Osteoblast (primary cell): ENCODE results near the gene SLC2A1. TPM values are rescaled to one million over a fixed set of nuclear protein-coding genes. Genes with fewer than 3 reads are reported as not detected.
"Not testable (repeated sequence)": the region's sequence is repeated elsewhere in the genome, so short reads cannot be mapped to it uniquely, and the experiment has no call there.

ENCODE experiments used
- DNase-seq: peaks from one replicate; pipeline ENCODE4 v3.0.0; 2011; ENCODE audit warnings: low spot score, mixed read lengths; ENCODE audit not compliant: insufficient read length; ENCODE audit errors: missing footprints
- H2AFZ ChIP-seq: 2 replicates; pipeline ENCODE4 v1.6.0; 2011; ENCODE audit warnings: mild to moderate bottlenecking, low read length
- H3K27ac ChIP-seq: 2 replicates; pipeline ENCODE4 v1.5.1; 2011; ENCODE audit warnings: mild to moderate bottlenecking, low read depth, low read length, moderate library complexity
- H3K27me3 ChIP-seq: 2 replicates; pipeline ENCODE4 v1.6.0; 2012; ENCODE audit warnings: mild to moderate bottlenecking, control low read depth, inconsistent platforms, low read length, moderate library complexity; ENCODE audit not compliant: insufficient read depth
- H3K36me3 ChIP-seq: 2 replicates; pipeline ENCODE4 v1.5.1; 2011; ENCODE audit warnings: mild to moderate bottlenecking, low read length, control low read depth, moderate library complexity; ENCODE audit not compliant: insufficient read depth
- H3K4me1 ChIP-seq: 2 replicates; pipeline ENCODE4 v1.5.1; 2011; ENCODE audit warnings: mild to moderate bottlenecking, low read length, control low read depth, moderate library complexity; ENCODE audit not compliant: insufficient read depth
- H3K4me2 ChIP-seq: 2 replicates; pipeline ENCODE4 v1.6.0; 2011; ENCODE audit warnings: mild to moderate bottlenecking, low read length; ENCODE audit not compliant: insufficient read depth
- H3K4me3 ChIP-seq: fragments of 200-600 bp; sonication (generic); 3 replicates; pipeline ENCODE4 v1.5.1; 2012; ENCODE audit warnings: mild to moderate bottlenecking, low read length, inconsistent platforms; ENCODE audit not compliant: insufficient read depth
- H3K79me2 ChIP-seq: 2 replicates; pipeline ENCODE4 v1.6.0; 2012; ENCODE audit warnings: mild to moderate bottlenecking, low read length, control low read depth, inconsistent platforms; ENCODE audit not compliant: insufficient read depth
- H3K9me3 ChIP-seq: 2 replicates; pipeline ENCODE4 v1.5.1; 2011; ENCODE audit warnings: low read depth, low read length, control low read depth
- H4K20me1 ChIP-seq: 2 replicates; pipeline ENCODE4 v1.6.0; 2012; ENCODE audit warnings: mild to moderate bottlenecking, low read length, control low read depth; ENCODE audit not compliant: insufficient read depth
- total RNA-seq: library from RNA; depleted of rRNA; stranded (reverse); fragments of >200 nt; gene quantifications from 2 replicates; pipeline ENCODE4 v1.2.3, GENCODE V29; 2012
- TF ChIP-seq, protein P1 (sequence below): IDR thresholded peaks from 2 replicates; pipeline ENCODE4 v1.5.1; 2011; ENCODE audit warnings: mild to moderate bottlenecking, low read depth, low read length, moderate library complexity; ENCODE audit errors: extremely low read depth

Gene SLC2A1
- total RNA-seq, 1 donor = 43.4 TPM

DNA sequence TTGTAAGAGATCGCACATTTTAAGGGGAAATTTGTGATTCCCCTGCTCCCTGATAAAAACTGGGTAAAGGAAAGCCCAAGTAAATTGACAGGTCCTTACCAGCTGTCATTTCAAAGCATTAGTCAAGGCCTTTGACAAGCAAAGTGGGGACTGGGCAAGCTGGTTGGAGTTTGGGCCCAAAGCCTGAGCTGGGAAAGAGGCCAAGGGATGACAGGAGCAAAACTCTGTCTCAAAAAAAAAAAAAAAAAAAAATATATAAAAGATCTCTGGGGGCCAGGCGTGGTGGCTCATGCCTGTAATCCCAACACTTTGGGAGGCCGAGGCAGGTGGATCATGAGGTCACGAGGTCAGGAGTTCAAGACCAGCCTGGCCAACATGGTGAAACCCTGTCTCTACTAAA is 36.9 kb downstream of the SLC2A1 start:
- Histone ChIP-seq H3K27me3 (no peaks in the 10 kb centered on the region), H3K4me1 (peaks cover 12% of the 10 kb centered on the region), H3K36me3 (peaks cover 12% of the 10 kb centered on the region), H3K79me2 (no peaks in the 10 kb centered on the region), H2AFZ (no peak overlapping the region), H3K9me3 (no peaks in the 10 kb centered on the region), H3K27ac (no peak overlapping the region), H3K4me3 (no peak overlapping the region), H3K4me2 (no peak overlapping the region), H4K20me1 (no peaks in the 10 kb centered on the region)
- DNase-seq = no peak
- TF ChIP-seq, protein P1, sequence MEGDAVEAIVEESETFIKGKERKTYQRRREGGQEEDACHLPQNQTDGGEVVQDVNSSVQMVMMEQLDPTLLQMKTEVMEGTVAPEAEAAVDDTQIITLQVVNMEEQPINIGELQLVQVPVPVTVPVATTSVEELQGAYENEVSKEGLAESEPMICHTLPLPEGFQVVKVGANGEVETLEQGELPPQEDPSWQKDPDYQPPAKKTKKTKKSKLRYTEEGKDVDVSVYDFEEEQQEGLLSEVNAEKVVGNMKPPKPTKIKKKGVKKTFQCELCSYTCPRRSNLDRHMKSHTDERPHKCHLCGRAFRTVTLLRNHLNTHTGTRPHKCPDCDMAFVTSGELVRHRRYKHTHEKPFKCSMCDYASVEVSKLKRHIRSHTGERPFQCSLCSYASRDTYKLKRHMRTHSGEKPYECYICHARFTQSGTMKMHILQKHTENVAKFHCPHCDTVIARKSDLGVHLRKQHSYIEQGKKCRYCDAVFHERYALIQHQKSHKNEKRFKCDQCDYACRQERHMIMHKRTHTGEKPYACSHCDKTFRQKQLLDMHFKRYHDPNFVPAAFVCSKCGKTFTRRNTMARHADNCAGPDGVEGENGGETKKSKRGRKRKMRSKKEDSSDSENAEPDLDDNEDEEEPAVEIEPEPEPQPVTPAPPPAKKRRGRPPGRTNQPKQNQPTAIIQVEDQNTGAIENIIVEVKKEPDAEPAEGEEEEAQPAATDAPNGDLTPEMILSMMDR = no peak

DNA sequence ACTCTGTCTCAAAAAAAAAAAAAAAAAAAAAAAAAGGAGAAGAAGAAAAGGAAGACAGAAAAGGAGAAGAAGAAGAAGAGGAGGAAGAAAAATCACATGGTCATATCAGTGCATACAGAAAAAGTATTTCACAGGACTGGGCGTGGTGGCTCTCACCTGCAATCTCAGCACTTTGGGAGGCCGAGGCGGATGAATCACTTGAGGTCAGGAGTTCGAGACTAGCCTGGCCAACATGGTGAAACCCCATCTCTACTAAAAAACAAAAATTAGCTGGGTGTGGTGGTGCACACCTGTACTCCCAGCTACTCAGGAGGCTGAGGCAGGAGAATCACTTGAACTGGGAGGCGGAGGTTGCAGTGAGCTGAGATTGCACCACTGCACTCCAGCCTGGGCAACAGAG is 39.0 kb downstream of the SLC2A1 start:
- not testable (repeated sequence) for H4K20me1 ChIP-seq, H3K27me3 ChIP-seq, H3K36me3 ChIP-seq, DNase-seq, H3K4me2 ChIP-seq, H3K4me3 ChIP-seq, H3K79me2 ChIP-seq, H2AFZ ChIP-seq, H3K27ac ChIP-seq, H3K9me3 ChIP-seq, H3K4me1 ChIP-seq

DNA sequence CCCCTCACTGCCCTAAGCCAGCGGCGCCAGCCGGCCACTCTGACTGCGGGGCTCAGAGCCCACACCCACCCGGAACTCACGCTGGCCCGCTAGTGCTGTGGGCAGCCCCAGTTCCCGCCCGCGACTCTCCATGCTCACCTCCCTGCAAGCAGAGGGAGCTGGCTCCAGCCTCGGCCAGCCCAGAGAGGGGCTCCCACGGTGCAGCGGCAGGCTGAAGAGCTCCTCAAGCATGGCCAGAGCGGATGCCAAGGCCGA is 41.5 kb downstream of the SLC2A1 start:
- no peak overlapping the region for H2AFZ ChIP-seq
- no peaks in the 10 kb centered on the region for H3K4me1 ChIP-seq
- H3K27ac ChIP-seq = no peak overlapping the region
- no peak for DNase-seq
- H3K9me3 ChIP-seq = no peaks in the 10 kb centered on the region
- no peaks in the 10 kb centered on the region for H3K36me3 ChIP-seq
- H3K4me3 ChIP-seq = no peak overlapping the region
- no peaks in the 10 kb centered on the region for H3K79me2 ChIP-seq
- TF ChIP-seq, protein P1 = no peak
- no peaks in the 10 kb centered on the region for H3K27me3 ChIP-seq
- H3K4me2 ChIP-seq = no peak overlapping the region
- H4K20me1 ChIP-seq = no peaks in the 10 kb centered on the region

DNA sequence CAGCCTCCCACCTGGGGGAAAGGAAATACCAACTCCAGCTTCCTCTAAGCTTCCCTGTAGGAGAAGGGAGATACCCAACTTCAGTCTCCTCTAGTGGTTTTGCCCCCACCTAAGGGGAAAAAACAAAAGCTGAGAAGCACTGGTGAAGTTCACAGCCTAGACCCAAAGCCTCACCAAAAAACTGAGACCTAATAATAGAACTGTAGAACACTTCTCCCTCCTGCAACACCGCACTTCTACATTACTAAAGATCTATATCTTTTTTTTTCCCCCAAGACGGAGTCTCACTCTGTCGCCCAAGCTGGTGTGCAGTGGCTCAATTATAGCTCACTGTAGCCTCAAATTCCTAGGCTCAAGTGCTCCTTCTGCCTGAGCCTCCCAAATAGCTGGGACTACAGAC is 43.2 kb downstream of the SLC2A1 start:
- Histone ChIP-seq H3K4me2 (no peak overlapping the region), H3K27me3 (no peaks in the 10 kb centered on the region), H4K20me1 (no peaks in the 10 kb centered on the region), H3K36me3 (no peaks in the 10 kb centered on the region), H2AFZ (no peak overlapping the region), H3K4me3 (no peak overlapping the region), H3K4me1 (no peaks in the 10 kb centered on the region), H3K27ac (no peak overlapping the region), H3K79me2 (no peaks in the 10 kb centered on the region), H3K9me3 (no peaks in the 10 kb centered on the region)
- DNase-seq = no peak
- TF ChIP-seq, protein P1 = no peak

DNA sequence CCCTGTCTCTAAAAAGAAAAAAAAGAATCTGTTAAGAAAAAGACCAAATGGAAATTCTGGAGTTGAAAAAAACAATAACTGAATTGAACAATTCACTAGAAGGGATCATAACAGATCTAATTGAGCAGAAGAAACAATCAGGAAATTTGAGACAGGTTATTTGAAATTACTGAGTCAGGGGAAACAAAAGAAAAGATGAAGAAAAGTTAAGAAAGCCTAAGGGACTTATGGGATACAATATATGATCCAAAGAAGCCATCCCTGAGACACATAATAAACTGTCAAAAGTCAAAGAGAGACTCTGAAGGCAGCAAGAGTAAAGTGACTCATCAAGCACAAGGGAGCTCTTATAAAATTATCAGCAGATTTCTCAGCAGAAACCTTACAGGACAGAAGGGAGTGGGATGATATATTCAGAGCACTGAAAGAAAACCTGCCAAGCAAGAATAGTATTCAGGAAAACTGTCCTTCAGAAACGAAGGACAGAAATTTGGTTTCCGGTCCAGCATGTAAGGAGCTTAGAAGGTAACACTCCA is 44.5 kb downstream of the SLC2A1 start:
- H2AFZ ChIP-seq = no peak overlapping the region
- H3K9me3 ChIP-seq = no peaks in the 10 kb centered on the region
- H3K4me2 ChIP-seq = no peak overlapping the region
- H3K27ac ChIP-seq = no peak overlapping the region
- H3K4me1 ChIP-seq = no peaks in the 10 kb centered on the region
- no peak for DNase-seq
- TF ChIP-seq, protein P1 = no peak
- no peaks in the 10 kb centered on the region for H3K79me2 ChIP-seq
- H3K27me3 ChIP-seq = no peaks in the 10 kb centered on the region
- H3K36me3 ChIP-seq = no peaks in the 10 kb centered on the region
- H4K20me1 ChIP-seq = no peaks in the 10 kb centered on the region
- H3K4me3 ChIP-seq = no peak overlapping the region
